Glomerular visceral epithelial cell (primary cell): ENCODE measurements around the gene LYPD6.

ENCODE experiments used
- DNase-seq: peaks from one replicate; pipeline ENCODE4 v3.0.0-alpha.2; 2016; ENCODE audit errors: extremely low spot score

LYPD6 gene

DNA sequence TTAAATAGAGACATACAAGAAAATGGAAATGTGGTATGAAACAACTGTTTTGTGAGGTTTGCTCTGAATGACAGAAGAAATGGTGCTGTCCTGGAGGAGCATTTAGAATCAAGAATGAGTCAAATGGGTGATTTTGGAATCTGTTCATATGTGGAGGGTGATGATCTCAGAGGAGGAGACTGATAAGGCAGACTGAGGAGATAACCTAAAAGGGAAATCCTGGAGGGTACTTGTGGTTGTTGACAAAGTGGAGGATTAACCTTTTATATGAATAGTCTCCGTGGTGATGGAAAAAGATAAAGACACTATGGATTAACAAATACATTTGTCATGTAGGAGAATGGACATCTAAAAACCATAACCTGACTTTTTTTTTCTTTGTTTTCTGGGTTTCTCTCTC, 183.1 kb downstream of the LYPD6 start:
- DNase-seq: no peak
